Thyroid gland (tissue), 4 donors: ENCODE data around the gene CNTFR.

Experiments
- POLR2A ChIP-seq, 2 donors: fragments of 450-650 bp; IDR thresholded peaks; one replicate each; pipeline ENCODE4 v1.6.1; 2017; ENCODE audit warnings: antibody characterized with exemption in 2 of 2, mild to moderate bottlenecking in 2 of 2, moderate library complexity in 1 of 2
- TF ChIP-seq, protein P1 (sequence below), 6 experiments: fragments of 200-600 bp in 3 of 6; fragments of 450-650 bp in 3 of 6; sonication (generic) in 3 of 6; IDR thresholded peaks; one replicate each; pipeline ENCODE4 v1.5.1; 2016 to 2019; ENCODE audit warnings: antibody characterized with exemption in 6 of 6, mild to moderate bottlenecking in 2 of 6, inconsistent platforms in 1 of 6, moderate library complexity in 1 of 6

- TF ChIP-seq, protein P1, sequence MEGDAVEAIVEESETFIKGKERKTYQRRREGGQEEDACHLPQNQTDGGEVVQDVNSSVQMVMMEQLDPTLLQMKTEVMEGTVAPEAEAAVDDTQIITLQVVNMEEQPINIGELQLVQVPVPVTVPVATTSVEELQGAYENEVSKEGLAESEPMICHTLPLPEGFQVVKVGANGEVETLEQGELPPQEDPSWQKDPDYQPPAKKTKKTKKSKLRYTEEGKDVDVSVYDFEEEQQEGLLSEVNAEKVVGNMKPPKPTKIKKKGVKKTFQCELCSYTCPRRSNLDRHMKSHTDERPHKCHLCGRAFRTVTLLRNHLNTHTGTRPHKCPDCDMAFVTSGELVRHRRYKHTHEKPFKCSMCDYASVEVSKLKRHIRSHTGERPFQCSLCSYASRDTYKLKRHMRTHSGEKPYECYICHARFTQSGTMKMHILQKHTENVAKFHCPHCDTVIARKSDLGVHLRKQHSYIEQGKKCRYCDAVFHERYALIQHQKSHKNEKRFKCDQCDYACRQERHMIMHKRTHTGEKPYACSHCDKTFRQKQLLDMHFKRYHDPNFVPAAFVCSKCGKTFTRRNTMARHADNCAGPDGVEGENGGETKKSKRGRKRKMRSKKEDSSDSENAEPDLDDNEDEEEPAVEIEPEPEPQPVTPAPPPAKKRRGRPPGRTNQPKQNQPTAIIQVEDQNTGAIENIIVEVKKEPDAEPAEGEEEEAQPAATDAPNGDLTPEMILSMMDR (IDR thresholded peaks at IDR 0.05), result no peak
- no peak for TF ChIP-seq POLR2A (IDR thresholded peaks at IDR 0.05)
Measured at GRCh38 chr9:34550016-34550680, 39.4 kb downstream of the CNTFR start.
